Stimulated activated CD8-positive, alpha-beta memory T cell treated with anti-CD3 and anti-CD28 coated beads, Interleukin-12 subunit alpha, Interleukin-12 subunit beta, amount 100 ng/mL, for 4 hours (primary cell): ENCODE measurements around the gene ANP32B.

Experiments
- DNase-seq: peaks from one replicate; pipeline ENCODE4 v3.0.0-alpha.2; 2020; ENCODE audit warnings: low read depth

The ANP32B gene

DNA sequence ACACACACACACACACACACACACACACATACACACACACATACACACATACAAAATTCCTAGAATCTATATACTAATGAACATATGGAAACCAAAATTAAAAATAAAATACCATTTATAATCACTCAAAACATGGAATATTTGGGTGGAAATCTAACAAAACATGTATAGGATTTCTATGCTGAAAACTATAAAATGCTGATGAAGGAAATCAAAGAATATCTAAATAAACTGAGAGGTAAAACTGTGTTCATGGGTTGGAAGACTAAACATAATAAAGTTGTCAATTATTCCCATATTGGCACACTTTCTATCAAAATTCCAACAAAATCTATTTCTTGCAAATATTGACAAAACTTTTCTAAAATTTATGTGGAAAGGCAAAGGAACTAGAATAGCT lies 48.0 kb downstream of the ANP32B start:
- no peak for DNase-seq

DNA sequence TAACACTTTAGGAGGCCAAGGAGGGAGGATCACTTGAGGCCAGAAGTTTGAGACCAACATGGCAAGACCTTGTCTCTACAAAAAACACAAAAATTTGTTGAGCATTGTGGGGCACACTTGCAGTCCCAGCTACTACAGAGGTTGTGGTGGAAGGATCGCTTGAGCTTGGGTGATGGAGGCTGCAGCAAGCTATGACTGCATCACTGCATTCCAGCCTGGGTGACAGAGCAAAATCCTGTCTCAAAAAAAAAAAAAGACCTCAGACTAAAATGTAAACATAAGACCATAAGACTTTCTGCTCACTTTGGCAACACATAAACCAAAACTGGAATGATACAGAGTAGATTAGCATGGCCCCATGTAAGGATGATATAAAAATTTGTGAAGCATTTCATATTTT lies 48.8 kb downstream of the ANP32B start:
- no peak for DNase-seq

DNA sequence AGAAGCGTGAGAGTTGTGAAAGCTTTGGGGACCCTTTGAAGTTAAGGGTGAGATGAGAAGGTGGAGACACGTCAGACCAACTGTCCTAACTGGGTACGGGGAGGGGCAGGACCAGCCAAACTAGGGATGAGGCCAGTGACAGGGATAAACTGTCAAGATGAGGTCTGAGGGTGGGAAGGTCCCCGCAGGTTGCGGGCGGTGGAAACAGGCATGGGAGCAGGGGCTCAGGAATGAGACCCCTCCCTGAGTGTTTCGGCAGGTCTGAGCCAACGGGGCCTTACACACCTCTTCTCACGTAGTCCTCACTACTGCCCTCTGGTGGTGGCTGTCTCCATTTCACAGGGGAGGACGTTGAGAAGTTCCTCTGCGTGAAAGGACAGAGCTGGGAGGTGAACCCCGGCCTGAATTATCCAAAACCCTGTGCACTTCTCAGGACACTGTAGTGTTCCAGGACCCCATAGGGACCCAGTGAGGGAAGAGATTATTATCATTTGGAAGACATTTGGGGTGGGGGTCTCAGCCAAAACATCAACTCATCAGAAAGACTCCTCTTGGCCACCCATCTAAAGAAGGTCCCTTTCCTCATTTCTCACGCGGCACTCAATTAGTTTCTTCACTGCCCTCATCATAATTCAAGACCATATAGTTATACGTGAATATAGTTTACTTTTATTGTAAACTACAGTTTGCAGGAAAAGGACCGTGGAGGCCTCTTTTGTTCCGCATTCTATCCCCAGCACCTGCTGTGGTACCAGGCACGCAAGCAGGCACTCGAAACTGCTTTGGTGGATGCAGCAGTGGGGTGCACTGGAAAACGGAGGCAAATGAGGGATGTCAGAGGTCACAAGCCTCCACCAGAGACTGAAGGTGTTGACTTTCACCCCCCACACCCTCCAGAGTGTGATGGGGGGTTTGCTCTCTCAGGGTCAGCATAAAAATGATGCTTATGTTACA lies 51.7 kb downstream of the ANP32B start:
- DNase-seq: peak; percentile 65

DNA sequence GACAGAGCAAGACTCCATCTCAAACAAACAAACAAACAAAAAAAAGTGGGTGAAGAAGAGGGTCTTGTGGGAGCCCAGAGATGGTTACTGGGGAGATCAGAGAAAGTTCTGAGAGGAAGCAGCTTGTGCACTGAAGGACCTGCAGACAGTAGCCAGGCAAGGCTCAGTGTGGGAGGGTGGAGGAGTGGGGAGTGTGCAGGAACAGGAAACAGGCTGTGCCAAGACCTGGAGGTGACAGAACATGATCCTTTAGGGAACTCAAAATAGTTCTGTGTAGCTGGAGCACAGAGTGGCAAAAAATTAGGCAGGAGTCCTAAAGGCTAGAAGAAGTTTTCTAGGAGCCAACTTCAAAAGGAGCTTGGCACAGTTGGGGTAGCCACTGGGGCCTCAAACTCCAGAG lies 54.2 kb downstream of the ANP32B start:
- no peak for DNase-seq

DNA sequence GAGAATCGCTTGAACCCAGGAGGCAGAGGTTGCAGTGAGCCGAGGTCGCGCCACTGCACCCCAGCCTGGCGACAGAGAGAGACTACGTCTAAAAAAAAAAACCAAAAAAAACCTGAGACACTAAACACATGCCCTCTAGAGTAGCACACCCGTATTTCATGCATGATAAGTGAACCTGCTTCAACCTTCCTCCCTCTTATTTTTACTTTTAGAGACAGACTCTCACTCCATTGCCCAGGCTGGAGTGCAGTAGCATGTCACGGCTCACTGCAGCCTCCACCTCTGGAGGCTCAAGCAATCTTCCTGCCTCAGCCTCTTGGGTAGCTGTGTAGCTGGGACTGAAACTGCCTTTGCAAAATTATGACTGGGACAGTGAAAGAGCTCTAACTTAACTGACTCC lies 55.8 kb downstream of the ANP32B start:
- no peak for DNase-seq

DNA sequence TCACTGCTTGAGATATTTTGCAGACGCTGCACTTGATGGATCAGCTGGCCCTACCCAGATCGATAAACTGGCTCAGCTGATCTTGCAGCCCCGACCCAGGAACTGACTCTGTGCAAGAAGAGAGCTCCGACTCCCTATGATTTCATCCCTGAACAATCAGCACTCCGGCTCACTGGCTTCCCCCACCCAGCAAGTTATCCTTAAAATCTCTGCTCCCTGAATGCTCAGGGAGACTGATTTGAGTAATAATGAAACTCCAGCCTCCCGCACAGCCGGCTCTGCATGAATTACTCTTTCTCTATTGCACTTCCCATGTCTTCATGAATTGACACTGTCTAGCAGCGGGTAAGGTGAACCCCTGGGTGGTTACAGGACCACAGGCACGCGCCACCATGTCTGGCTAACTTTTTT lies 56.5 kb downstream of the ANP32B start:
- DNase-seq: no peak

DNA sequence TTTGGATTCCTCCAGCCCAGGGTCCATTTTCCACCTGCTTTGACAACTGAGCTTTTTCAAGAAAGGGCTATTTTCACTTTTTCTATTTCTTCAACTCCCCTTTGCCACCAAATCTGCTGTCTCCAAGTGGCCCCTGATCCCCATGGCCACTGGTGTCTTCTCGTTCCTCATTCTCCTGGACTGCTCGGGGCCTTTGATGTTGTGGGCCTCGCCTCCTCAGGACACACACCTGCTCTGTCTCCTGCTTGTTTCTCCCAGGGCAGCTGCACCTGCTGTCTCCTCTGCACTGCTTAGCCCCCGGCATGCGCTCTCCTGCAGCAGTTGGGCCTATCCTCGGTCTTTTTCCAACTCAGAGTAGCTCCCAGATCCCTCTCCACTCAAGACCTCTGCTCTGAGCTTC lies 57.1 kb downstream of the ANP32B start:
- no peak for DNase-seq

DNA sequence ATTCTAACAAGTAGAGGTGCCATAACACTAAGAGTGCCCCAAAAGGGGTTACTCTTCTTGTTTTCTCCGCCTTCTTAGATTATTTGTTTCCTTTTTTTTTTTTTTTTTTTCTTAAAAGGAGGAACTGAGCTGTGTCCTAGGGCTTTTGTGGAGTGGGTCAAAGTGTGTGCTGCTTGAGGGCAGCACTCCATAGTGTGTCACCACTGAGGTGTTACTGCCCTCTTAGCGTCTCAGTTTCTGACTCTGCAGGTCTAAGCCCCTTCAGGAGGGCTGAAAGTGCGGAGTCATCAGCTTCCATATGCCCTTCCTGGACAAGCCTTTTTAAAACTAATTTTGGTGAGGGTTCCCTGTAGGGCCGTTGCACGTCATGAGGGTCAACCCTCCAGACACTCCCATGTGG lies 60.8 kb downstream of the ANP32B start:
- no peak for DNase-seq

DNA sequence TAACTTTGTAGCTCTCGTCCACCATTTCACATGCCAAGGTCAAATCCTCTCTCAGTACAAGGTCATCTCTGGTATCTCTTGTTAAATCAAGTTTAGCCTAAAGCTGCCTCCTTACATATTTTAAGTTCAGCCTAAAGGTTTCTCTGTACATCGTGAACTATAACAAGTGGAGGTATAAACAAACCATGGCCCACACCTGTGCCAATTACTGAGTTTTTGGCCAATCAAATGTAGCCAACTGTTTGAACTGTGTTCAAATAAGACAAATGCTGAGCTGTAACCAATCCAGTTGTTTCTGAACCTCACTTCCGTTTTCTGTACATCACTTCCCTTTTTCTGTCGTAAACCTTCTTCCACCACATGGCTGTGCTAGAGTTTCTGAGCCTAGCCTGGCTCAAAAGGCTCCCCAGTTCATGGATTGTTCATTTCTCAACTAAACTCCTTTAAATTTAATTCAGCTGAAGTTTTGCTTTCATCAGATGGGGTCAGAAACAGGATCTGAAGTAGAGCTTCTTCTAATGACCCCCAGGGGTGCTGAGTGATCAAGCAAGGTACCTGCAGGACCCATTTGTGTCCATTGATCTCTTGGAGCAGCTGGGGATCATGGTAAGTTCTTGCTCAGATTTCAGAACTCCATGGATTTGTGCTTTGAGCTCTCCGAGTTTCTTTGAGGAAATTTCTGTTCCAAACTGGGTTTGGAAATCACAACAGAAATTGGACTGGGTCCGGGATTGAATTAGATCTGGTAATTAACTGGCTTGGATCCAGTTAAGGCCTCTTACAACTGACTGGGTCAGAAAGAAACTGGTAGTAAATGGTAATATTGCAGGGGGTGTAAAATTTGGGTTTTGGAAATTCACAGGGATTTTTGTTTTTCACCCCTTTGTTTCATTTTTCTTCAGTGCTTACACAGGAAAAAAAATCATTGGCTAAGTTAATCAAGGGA lies 62.4 kb downstream of the ANP32B start:
- DNase-seq: no peak

DNA sequence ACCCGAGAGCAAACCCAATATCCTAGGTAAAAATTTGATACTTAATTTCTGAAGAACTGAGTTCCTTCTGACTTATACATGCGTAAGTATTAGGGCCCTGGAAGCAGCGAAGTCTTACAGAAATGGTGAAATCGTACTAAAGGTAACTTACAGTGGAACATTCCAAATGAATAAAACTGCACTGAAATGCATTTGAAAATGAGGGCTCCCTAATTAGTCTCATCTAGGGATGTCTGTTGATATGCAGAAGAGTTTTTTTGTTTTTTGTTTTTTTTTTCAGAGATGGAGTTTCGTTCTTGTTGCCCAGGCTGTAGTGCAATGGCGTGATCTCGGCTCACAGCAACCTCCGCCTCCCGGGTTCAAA lies 63.0 kb downstream of the ANP32B start:
- no peak for DNase-seq

DNA sequence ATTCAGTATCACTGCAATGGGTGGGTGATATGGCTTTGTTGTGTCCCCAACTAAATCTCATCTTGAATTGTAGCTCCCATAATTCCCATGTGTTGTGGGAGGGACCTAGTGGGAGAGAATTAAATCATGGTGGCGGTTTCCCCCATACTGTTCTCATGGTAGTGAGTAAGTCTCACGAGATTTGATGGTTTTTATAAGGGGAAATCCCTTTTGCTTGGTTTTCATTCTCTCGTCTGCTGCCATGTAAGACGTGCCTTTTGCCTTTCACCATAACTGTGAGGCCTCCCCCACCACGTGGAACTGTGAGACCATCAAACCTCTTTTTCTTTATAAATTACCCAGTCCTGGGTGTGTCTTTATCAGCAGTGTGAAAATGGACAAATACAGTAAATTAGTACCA lies 63.9 kb downstream of the ANP32B start:
- no peak for DNase-seq

DNA sequence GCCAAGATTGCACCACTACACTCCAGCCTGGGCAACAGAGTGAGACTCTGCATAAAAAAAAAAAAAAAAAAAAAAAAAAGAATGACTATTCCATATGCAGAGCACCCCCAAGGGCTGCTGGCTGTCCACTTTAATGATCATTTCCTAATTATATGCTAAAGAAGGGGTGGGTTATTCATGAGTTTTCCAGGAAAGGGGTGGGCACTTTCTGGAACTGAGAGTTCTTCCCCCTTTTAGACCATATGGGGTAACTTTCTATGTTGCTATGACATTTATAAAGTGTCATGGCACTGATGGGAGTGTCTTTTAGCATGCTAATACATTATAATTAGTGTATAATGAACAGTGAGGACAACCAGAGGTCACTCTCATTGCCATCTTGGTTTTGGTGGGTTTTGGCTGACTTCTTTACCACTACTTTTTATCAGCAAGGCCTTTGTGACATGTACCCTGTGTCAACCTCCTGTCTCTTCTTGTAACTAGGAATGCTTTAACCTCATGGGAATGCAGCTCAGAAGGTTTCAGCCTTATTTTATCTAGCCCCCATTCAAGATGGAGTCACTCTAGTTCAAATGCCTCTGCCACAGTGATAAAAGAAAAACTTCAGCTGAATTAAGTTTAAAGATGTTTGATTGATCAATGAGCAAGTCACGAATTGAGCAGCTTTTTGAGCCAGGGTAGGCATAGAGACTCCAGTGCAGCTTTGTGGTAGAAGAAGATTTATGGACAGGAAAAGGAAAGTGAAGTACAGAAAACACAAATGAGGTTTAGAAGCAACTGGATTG lies 66.3 kb downstream of the ANP32B start:
- DNase-seq: no peak

DNA sequence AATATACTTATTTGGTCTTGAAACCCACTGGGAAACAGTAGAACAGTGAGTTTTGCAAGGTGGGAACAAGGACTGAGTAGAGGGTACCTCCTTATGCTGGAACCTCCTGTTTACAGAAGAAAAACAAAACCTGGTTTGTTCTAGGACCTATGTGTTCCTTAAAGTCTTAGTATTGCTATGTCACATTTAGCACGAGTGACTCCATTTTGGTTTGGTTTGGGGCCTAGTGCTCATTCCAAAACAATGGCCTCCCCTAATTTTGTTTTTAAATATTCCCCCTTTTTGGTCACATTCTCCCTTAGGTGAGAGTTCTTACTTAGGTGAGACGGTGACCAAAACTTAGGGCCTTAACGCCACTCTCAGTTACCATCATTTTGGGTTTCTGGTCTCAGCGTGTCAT lies 67.2 kb downstream of the ANP32B start:
- DNase-seq: no peak

DNA sequence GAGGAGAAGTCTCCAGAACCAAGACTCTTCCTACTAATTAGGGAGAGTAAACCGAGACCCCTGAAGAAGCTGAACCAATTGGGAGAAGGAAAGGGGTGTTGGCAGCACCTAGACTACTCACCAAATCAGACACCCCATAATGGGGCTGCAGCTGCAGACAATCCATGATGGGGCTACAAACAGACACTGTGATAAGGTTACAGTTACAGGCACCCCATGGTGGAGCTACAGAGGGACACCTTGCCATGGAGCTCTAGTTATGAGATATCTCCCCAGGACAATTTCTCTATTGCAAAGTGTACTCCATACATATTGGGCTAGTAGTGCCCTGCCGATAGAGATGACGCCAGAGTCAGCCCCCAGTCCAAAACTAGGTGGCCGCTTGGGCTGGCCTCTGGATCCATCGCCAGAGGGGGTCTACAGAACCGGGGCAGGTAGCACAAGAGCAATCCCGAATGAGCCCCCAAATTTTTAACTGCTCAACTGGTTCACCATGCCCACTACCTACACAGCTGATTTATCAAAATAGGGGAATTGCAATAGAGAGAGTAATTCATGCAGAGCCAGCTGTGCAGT lies 71.3 kb downstream of the ANP32B start:
- no peak for DNase-seq

DNA sequence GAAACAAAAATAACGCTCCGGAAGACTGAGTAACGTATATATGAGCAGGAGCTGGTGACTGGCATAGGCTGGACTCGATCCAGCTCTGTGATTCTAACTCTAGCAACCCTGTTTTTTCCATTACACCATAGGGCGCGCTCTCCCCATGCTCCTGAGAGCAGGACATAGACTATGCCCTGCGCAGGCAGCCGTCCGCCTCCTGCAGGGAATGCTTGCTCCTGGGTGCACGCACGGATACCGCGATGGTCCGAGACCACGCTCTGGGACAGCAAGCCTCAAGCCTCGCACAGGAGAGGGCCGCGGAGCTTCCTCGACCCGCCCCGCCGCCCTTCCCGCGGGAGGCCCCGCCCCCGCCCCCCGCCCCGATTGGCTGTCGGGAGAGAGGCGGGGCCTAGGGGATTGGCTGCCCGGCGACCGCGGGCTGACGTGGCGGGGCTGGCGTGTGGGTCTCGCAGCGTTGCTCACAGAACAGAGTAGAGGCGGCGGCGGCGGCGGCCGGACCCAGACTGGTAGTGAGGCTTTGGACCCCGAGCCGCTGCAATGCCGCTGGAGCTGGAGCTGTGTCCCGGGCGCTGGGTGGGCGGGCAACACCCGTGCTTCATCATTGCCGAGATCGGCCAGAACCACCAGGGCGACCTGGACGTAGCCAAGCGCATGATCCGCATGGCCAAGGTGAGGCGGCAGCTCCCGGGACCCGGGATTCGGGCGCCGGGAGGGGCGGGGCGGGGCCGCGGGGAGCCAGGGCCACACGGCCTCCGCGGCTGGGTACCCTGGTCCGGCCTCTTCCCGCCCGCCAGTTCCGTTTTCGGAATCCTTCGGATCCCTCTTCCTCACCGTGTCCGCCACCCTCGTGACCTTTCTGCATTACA lies 73.4 kb downstream of the ANP32B start, which contains the start of gene NANS:
Gene NANS, plus strand, starts transcription at position 464 of the 869 bp plus-strand sequence. Its CDS starts 77 bp downstream, at position 541.
- DNase-seq: peak; percentile 85

DNA sequence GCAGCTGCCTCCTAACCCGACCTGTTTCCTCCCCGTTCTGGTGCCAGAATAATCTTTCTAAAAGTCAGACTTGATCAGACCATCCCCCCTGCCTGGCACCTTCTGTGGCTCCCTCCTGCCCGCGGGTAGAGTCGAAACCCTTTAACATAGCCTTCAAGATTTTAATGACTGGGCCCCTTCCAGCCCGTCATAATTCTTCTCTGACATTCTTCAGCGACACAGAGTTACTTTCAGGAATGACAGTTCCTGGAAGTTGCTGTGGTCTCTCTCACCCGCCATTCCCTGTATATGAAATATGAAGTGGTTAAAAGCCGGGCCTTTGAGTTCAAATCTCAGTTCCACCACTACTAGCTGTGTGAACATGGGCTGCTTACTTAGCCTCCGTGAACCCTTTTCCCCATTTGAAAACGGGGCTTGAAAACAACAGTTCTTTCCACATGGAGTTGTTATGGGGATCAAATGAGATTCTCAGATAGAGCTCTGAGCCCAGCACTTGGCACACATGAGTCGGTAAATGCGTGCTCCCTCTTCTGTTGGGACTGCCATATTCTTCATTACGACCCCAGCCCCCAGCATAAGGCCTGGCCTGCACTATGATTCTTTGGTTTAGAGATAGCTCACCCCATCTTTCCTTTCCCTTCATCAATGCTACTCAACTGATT lies 74.1 kb downstream of the ANP32B start:
- no peak for DNase-seq

DNA sequence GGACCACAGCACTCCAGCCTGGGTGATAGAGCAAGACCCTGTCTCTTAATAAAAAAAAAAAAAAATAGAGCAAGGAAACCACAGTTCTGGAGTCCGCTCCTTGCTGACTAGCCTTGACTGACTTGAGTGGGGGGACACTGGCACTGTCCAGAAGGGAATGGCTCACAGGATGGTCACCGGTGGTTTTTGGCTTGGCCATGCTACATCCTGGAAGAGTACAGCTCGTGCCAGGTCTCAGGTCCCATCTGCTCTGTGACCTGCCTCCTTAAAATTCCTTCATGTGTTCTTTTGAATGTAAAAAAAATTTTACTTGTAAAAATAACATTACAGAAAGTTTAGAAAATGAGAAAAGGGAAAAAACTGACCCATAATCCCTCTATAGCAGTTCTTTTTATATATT lies 79.0 kb downstream of the ANP32B start:
- no peak for DNase-seq

DNA sequence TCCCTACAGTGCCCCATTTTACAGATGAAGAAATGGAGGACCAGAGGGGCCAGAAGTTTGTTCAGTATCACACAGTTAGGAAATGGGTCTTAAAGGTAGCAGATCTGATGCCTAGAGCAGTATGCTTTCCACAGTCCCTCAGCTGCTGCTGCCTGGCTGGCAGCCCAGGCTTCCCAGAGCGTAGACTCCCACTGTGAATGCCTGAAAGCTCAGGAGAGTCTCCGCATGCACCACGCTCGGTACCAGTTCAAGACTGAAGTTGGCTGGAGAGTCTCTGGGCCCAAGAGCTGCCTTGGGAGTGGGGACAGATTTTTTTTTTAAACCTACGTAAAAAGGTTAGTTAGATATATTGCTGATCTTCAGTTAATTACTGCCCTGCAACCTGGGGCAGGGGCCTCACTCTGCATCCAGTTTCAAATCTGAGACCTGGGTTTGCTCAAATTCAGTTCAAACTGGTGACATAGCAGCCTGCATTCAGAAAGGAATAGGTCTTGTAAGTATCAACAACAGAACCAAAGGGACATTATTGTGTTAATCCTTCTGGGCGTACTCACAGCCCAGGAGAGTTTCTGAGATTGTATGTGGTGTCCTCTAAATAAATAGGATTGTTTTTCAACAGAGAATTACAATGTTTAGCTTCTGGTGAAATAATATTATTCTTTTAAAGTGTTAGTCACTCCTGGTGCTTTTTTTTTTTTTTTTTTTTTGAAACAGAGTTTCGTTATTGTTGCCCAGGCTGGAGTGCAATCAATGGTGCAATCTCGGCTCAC lies 81.7 kb downstream of the ANP32B start:
- no peak for DNase-seq
